NB4 (cell line): ENCODE measurements around the gene DMTF1.

Experiments used
- MAX ChIP-seq: IDR thresholded peaks from 2 replicates; pipeline ENCODE4 v1.6.1; 2011; ENCODE audit warnings: low read depth, low read length
- POLR2A ChIP-seq: IDR thresholded peaks from 2 replicates; pipeline ENCODE4 v1.6.1; 2011; ENCODE audit warnings: mild to moderate bottlenecking; ENCODE audit not compliant: insufficient read length; ENCODE audit errors: extremely low read depth
- TF ChIP-seq, protein P1 (sequence below): IDR thresholded peaks from one replicate; pipeline ENCODE4 v1.5.1; 2012; ENCODE audit warnings: low read depth, low read length

GRCh38 chr7:87151002-87151728, 1.1 kb upstream of the DMTF1 start:
- TF ChIP-seq MAX = no peak
- TF ChIP-seq, protein P1, sequence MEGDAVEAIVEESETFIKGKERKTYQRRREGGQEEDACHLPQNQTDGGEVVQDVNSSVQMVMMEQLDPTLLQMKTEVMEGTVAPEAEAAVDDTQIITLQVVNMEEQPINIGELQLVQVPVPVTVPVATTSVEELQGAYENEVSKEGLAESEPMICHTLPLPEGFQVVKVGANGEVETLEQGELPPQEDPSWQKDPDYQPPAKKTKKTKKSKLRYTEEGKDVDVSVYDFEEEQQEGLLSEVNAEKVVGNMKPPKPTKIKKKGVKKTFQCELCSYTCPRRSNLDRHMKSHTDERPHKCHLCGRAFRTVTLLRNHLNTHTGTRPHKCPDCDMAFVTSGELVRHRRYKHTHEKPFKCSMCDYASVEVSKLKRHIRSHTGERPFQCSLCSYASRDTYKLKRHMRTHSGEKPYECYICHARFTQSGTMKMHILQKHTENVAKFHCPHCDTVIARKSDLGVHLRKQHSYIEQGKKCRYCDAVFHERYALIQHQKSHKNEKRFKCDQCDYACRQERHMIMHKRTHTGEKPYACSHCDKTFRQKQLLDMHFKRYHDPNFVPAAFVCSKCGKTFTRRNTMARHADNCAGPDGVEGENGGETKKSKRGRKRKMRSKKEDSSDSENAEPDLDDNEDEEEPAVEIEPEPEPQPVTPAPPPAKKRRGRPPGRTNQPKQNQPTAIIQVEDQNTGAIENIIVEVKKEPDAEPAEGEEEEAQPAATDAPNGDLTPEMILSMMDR = no peak
- no peak for TF ChIP-seq POLR2A
